SIG-M5 treated with dmso at 0.1 percent for 504 hours (cell line): ENCODE results near the gene ZRANB3.

Experiments
- DNase-seq: peaks from one replicate; lab custom pipeline; 2025; ENCODE audit not compliant: unreplicated experiment; lab: John Stamatoyannopoulos, UW

Gene ZRANB3

DNA sequence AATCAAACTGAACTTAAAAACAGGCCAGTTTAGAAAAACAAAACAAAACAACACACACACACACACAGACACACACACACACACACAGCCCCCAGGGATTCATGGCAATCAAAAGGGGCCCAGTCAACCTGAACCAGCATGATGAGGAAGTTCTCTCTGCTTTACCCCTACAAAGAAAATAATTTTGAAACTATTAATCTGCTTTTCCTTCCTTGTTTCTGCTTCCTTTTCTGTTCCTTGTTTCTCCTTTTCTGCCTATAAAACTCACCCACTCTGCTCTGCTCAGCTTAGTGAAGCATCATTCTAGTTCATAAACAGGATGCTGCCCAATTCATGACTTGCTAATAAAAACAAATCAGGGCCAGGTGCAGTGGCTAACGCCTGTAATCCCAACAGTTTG, 275.8 kb downstream of the ZRANB3 start:
- peak; percentile 76 for DNase-seq

DNA sequence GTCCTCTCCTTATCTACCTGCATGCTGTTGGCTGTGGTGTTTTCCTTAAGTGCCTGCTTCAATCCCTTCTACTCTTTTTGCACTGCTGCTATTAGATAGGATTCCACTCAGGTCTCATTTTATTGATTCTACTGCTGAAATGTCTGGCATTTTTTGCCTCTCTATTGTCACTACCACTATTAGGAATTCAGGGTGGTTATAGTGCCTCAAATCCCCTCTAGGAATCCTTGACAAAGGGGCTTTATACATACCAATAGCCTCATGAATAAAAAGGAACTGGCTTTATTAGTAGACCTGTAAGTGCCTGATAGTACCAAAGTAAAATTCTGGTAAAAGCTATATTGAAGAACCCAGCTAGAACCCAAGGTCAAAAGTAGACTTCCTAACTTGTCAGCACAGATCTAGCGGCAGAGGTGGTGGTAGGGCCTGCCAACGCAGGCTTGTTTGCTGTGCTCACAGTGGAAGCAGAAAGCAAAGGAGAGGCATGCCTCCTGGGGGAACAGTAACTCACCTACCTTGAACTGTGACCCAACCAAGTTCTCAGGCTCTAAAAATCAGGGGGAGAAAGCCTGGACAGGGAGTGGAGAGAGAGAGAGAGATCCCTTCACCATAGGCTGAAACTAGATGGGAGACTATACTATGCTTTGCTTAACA, 278.1 kb downstream of the ZRANB3 start:
- no peak for DNase-seq

DNA sequence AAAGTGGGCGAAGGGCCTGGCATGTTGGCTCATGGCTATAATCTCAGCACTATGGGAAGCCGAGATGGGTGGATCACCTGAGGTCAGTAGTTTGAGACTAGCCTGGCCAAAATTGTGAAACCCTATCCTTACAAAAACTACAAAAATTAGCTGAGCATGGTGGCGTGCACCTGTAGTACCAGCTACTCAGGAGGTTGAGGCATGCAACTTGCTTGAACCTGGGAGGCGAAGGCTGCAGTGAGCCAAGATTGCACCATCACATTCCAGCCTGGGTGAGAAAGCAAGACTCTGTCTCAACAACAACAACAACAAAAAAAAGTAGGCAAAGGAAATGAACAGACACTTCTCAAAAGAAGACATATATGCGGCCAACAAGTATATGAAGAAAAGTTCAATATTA, 282.4 kb downstream of the ZRANB3 start:
- no peak for DNase-seq

DNA sequence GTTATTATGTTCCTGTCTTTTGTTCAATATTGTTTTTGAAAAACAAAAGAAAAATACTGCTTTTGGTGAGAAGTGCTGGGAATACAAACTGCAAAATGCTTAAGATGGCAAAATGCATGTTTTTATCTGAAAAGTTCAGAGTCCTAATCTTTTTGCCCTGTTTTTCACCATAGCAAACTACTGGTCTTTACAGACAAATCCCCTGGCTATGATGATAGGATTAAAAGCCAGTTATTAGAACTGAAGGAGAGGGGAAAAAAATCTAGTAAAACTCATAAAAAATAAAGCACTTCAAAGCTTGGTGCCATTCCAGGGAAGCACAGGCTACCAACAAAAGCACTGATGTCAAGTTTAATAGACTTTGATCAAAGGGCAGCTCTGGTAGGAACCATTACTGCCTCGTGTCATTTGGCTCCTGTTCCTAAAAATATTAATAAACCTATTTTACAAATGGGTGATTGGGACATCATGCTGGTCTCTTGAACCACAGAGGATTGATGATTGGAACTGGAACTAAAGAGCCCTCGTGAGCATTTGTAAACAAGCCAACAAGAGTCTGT, 284.2 kb downstream of the ZRANB3 start:
- DNase-seq: no peak

DNA sequence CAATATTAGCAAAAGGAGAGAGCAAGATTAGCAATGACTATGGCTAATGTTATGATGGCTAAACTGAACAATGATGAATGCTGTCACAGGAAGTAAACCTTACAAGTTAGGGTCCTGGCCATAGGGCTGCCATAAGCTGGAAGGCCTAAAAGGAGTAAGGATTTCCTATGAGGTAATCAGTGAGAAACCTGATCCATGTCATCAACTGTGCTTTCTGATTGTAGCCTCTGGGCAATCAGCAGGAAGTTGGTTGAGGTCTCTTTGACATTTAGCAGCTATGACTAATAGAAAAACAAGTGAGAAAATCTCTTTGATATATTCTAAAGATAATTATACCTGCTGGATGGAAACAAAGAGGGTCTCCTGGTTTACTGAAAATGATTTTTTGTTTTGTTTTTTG, 285.9 kb downstream of the ZRANB3 start:
- DNase-seq: no peak

DNA sequence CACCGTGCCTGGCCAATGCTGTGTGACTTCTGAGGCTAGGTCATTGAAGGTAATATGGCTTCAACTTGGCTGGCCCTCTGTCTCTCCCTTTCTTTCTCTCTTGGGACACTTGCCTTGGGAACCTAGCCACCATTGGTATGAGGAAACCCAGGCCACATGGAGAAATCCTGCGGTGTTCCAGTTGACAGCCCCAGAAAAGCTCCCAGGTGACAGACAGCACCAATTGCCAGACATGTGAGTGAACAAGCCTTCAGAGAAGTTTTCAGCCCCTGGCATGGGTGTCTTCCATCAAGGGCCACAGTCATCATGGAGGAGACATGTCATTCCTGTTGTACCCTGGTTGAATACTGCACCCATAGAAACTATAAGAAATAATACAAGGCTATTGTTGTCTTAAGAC, 292.4 kb downstream of the ZRANB3 start:
- no peak for DNase-seq

DNA sequence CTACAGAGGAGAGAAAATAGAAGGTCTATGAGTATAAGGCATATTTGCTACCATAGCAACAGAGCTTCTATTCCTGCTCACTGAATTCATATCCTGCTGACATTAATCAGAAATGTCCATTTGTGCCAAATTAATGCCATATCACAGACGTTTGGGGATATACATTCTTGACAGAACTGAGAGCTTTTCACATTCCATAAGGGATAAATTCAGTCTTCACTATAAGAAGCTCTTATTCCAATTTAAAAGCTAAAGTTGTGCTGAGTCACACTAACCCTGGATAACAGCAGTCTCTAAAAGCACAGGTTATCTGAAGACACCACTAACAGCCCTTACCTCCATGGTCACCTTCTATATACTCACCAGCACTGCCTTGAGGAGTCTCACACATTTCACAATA, 300.9 kb downstream of the ZRANB3 start:
- DNase-seq: no peak

DNA sequence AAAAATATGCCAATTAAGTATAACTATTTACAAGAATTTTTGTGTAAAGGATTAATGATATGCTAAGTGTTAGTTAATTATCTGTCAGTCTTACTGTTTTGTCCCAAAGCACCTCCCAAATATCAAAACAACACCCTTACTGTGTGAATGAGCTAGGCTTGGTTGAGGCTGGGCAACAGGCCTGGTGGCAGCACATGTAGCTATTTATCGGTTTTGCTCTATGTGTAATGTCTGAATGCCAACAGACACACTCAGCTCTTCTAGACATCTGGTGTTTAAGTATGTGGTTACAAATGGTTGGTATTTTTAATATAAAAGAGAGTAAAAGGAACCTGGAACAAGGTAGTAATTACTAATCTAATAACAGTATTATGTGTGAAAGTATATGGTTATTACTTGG, 303.6 kb downstream of the ZRANB3 start:
- DNase-seq: no peak

DNA sequence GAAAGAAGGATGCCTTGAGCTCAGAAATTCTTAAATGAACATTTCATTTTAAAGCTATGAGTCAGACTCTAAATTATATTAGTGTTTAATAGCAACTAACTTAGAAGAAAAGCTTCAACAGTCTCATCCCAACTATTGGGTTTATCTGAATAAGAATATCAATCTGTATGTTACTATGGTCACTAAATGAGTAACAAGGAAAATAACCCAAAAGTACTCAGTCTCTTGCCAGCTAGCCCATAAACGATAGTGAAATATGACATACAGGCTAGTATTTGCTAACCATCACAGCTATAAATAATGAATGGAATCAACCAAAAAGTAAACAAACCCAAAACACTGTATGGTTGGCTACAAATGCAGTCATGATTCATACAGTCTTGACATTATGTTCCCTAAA, 304.1 kb downstream of the ZRANB3 start:
- DNase-seq: no peak

DNA sequence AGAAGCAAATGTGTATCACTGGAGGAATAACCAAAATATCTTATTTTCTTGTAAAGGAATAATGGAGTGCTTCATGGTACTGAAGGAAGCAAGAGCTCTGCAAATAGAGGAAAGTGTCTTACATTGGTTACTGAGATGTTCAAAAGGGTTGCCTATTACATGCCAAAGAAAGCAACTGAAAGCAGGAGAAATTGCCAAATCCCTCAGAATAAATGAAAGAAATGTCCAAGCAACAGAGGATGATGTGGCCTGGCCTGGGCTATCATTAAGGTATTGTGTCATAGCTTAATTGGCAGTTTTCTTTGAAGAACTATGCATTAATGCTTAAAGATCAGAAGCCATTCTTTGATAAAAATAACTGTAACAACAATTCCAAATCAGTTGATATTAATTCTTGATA, 305.2 kb downstream of the ZRANB3 start:
- DNase-seq: no peak

DNA sequence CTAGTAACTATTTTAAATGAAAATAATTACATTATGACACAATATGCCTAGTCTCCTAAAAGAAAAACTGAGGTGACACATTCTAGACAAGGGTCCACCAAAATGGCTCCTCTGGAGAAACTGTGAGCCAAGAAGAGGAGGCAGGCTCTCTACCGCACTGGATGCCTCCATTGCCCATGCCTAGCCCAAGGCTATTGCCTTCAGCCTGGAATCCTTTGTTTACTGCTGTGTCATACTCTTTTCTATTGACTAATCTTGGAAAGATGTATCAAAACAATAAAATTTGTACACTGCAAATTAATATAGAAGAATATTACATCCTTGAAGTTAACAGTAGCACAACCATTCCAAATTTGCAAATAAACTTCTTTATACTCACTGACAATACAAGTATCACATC, 311.8 kb downstream of the ZRANB3 start:
- DNase-seq: no peak

DNA sequence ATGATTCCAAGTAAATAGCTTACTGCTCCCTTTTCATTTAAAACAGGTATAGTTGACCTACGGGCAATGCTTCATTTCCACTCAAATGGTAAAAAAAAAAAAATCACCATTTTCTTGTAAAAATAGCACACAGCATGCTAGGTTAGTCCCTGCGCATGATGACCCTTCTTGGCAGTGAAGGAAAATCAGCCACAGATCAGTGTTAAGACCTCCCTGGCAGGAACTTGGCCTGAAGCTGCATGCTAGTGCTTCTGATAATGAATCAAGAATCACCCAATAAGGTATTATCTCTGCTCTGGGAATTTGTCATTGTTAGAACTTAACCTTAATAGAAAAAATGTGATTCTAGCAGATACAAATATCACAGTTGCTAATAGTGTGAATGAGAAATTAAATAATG, 312.6 kb downstream of the ZRANB3 start:
- DNase-seq: no peak

DNA sequence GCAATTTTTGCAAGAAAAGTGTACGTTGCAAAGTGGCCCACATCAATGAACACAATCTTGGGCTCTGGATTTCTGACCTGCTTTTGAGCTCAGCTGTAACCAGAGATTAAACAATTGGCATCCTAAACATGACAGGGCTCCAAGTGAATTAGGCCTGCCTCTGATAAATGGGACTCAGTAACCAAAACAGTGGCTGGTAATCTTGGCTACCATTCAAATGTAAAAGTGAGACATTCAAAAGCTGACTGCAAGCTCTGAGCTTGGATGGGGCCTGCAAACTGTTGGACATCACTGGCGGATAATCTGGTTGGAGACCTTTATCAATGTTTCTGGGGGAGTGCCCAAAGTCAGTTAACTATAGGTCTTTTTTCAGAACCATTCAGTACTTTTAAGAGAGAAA, 318.3 kb downstream of the ZRANB3 start:
- no peak for DNase-seq

DNA sequence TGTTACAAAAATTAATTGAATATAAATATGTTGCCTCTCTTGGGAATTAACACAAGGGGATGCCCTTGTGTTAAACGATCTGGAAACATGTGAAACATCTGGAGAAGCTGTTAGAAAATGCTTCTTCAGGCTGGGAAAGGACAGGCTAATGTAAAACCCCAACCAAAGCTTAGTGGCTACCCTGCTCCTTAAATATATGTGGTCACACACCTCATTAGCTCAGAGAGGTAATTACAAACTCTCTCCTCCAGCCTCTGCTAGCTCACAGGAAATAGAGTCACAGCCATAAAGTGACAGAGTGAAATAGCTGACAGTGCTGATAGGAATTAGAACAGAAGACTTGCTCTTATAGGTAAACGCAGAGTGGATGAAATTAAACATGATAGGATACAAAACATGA, 323.0 kb downstream of the ZRANB3 start:
- DNase-seq: no peak

DNA sequence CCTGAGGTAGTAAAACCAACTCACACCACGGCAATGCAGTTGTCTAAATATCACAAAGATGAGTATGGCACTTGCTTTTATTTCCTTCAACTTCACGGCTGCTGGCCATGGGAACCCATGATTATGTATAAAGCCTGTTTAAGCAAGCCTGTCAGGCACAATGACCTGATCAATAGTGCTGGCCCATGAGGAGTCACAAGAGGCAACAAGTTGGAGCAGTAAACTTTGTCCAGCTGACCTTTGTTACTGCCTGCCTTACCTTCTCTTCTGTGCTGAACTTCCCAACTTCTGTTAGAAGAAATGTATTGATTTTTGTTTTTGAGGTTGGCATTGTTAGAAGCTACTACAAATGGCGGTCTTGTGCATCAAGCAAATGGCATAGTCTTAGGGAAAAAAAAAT, 327.1 kb downstream of the ZRANB3 start:
- no peak for DNase-seq

DNA sequence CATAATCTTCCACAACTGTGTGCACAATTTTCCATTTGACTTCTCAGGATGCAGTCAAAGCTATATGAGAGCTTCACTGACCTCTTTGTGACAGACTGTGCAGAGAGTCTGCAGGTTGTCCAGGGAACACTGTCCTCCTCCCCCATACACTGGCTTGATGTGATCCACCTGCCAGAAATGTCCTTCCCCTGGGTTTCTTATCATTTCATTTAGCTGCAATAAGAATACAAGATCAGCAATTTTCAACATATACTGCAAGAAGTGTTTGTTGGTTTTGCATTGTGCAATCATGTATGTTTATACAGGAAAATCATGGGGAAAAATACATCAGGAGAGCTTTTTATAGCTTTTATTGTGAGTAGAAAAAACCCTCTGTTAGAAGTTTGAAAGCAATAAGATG, 328.3 kb downstream of the ZRANB3 start:
- no peak for DNase-seq

DNA sequence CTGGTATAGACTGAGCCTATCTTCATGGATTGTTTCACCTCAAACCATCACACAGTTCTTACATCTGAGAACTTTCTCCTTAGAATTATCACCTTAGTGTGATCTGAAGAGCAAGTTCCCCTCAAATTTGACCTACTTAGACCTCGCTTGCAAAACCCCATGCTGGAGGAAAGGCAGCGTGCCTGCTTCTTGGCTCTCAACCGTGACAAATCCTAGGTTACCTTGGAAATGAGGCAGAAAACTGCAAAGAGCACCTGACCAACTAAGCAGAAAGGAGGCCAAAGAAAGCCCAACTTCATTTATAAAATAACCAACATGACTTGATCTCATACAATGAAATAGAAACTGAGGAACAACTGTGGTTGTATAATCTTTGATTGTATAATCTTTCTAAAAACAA, 332.5 kb downstream of the ZRANB3 start:
- DNase-seq: no peak

DNA sequence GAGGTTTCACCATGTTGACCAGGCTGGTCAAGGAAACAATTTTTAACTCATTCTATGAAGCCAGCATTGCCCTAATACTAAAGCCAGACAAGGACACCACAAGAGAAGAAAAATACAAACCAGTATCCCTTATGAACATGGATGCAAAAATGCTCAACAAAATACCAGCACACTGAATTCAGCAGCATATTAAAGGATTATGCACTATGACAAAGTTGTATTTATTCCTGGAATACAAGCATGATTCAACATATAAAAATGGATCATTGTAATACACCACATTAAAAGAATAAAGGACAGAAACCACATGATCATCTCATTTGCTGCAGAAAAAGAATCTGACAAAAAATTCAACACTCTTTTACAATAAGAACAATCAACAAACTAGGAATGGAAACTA, 340.2 kb downstream of the ZRANB3 start:
- DNase-seq: no peak

DNA sequence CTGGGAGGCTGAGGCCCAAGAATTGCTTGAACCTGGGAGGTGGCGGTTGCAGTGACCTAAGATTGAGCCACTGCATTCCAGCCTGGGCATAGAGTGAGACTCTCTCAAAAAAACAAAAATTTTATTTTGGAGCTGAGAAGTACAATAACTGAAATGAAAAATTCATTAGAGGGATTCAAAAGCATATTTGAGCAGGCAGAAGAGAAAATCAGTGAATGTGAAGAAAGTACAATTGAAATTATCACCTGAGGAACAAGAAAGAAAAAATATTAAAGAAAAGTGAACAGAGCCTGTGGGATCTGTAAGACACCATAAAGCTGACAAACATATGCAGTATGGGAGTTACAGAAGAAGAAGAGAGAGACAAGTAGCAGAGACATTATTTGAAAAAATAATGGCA, 341.9 kb downstream of the ZRANB3 start:
- no peak for DNase-seq

DNA sequence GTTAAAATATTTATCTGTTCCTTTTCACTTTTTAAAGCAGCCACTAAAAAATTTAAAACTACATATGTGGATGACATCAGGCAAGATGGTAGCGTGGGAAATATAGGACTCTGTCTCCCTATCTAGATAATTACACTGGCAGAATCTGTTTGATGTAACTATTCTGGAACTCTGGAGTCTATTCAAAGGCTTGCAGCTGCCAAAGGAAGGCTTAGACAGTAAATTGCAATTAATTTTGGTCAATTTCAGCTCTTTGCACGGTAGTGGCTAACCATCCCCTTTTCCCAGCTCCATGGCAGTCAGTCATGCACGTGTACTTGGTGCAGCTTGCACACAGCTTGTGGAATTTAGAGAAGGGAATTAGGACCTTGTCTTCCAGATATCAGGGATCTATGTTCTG, 343.7 kb downstream of the ZRANB3 start:
- no peak for DNase-seq

DNA sequence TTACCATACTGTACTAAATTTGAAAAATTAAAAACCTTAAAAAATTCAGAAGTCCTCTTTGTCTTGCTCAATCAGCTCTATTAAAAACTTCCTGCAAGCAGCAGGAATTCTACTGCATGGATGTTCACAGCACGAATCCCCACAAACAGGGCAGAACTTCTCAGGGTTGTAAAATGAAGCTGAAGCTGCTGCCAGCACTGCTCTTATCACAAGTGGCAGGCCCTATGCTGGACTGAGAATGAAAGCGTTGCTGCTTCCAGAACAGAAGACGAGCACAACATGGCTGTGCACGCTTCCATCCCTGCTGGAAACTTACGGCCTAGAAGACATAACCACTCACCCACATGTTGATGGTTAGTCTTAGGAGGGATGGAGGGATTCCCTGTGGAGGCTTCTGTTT, 345.0 kb downstream of the ZRANB3 start:
- no peak for DNase-seq

DNA sequence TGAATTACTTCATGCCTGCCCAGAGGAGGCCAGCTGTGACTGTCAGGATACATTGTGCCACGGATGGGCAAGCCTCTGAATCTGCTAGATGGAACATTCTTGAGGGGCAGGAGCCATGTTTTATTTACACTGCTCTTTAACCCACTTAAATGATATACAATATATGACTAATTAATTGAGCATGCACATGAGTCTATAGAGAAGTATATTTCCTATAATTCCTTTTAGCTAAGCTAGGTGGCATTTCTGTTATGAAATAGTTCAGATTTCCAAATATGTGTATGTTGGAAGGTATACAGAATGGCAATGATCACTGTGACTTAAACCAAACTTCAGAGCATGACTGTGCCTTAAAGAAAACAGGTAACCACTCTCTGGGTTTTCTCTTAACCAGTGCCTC, 347.2 kb downstream of the ZRANB3 start:
- DNase-seq: no peak

DNA sequence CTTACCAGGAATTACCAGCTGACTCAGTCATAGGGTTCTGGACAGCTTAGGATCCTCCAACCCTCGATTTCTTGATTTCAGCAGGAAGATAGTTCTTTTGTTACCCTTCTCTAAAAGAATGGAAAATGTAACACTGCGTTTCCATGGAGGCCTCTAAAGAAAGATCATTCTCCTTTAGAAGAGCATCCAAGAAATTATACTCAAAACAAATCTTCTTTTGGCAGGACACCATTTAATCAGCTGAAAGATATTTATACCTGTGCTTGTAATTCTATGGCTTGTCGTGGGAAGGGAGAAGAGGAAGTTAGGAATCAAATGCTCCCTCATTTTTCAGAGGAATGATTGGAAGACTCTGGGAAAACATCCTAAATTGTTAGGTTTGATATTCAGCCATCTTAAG, 348.4 kb downstream of the ZRANB3 start:
- DNase-seq: no peak
